Activated CD4-positive, CD25-positive, alpha-beta regulatory T cell (primary cell): ENCODE measurements around the gene LY6G6F.

ENCODE experiments used
- DNase-seq, 4 experiments: peaks; one replicate each; lab custom pipeline; 2025; lab: John Stamatoyannopoulos, UW

The LY6G6F gene

DNA sequence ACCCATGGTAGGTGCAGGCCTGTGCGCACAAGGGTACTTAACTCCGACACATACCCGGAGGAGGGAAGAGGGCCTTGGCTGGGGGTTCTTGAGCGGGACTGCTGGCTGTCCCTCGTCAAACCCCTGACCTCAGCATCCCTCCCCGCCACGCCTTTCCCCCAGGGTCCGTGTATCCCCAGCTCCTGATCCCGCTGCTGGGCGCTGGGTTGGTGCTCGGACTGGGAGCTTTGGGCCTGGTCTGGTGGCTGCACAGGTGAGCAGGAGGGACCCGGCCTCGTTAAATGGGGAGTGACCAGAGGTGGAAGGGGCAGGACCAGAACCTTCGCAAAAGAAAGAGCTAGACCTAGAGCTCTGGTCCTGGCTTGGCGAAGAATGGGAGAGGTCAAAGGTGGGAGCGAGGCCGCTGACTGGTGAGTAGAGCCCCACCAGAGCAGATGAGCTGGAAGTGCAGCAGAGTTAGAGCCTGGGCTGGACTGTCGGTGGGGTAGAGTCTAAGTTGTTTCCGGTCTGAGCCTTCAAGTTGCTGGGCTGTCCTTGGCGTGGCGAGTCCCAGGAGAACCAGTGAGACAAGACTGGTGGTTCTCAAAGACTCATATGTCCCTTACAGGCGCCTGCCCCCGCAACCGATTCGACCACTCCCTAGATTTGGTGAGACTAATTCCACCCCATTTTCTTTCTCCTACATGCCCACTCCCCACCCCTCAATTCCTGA, 17.5 kb downstream of the LY6G6F start:
- DNase-seq, result no peak

DNA sequence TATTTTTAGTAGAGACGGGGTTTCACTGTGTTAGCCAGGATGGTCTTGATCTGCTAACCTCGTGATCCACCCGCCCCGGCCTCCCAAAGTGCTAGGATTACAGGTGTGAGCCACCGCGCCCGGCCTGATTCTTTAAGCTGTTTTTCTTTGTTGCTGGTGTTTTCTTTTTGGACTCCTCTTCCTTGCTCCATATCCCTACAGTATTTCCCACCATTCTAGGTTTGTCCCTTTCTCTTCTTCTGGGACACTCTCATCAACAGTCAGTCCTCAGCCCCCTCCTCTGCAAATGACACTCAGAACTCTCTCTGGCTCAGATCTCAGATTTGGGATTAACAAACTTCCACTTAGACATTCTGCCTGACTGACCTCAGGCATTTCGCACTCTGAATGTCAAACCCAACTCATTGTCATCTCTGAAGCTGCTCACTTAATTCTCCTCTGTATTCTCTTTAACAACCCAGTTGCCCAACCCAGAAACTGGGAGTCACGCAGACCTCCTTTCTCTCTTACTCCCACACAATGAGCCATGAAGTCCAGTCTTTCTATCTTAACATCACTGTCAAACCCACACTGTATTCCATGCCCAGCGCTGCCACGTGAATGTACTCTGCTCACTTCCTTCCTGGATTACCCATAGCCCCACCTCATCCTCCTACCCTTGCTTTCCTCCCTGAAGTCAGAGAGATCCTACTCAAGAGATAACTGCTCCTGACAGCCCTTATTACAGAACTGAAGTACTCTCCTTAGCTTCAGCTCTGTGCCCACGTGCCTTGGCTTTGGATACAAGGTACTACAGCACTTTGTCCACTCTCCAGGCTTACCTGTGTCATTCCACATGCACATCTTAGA, 19.1 kb downstream of the LY6G6F start:
- DNase-seq, result no peak

DNA sequence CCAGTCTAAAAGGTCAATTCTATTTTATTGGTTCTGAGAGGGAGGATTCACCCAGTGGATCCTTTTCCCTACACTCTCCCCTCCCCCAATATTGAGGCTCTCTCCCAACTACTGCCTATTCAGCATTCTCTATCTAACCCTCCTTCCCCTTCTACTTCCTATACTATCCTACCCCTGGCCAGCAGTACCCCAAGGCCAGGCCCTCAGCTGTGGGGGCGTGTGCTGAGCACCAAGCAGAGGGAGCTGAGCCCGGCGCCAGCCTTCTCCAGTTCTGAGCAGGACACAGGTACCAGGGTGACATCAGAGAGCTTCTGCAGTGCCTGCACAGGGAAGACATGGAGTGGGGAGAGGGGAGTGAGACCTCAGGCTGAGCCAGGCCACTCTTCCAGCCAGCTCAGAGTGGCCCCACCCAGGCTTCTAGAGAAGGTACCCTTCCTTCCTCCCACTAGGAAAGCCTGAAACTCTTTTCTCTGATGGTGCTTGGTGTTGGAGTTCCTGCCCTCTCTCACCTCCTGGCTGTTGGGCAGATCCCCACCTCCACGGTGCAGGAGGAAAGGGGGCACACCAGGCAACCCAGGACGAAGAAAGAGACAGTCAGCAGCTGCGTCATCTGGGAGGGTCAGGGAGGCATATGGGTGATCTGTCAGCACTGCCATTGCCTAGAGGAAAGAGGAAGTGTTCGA, 20.5 kb downstream of the LY6G6F start:
- no peak for DNase-seq

DNA sequence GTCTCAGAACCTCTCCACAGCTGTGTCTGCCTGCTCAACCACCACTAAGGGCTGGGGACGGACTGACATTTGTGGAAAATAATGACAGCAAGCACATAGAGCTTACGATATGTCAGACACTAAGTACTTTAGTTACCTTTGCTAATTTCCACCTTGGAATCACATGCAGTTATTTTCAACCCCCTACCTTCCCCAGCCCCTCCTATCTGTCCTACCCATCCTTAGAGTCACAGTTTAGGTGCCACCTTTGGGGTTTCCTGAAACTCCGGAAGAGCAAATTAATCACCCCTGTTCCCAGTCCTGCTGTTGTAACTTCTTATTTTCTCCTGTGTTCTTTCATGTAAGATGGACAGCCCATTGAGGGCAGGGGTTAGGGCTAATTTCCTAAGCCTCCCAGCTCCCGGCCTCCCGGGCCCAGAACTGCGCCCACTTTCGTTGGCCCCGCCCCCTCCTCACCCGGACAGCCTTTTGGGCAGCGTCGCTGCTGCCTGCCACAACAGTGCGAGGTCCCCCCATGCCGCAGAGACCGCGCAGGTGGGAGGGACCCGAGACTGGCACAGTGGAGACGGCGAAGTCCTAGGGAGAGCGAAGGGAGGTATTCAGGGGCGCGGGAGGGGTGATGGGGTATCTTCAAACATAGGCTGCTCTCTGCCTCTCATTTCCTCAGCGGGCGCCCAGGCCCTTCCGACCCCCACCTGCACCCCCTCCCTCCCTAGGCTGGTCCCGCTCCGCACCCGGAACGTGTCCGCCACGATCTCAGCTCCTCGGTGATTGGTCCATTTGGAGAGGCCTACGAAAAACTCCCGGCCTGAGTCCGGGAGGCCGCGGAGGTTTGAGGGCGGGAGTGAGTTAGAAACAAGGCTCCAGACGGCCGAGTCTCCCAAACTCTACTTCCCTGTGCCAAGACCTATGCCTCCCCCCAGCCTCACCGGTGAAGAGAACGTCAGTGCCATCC, 21.3 kb downstream of the LY6G6F start:
- no peak for DNase-seq

DNA sequence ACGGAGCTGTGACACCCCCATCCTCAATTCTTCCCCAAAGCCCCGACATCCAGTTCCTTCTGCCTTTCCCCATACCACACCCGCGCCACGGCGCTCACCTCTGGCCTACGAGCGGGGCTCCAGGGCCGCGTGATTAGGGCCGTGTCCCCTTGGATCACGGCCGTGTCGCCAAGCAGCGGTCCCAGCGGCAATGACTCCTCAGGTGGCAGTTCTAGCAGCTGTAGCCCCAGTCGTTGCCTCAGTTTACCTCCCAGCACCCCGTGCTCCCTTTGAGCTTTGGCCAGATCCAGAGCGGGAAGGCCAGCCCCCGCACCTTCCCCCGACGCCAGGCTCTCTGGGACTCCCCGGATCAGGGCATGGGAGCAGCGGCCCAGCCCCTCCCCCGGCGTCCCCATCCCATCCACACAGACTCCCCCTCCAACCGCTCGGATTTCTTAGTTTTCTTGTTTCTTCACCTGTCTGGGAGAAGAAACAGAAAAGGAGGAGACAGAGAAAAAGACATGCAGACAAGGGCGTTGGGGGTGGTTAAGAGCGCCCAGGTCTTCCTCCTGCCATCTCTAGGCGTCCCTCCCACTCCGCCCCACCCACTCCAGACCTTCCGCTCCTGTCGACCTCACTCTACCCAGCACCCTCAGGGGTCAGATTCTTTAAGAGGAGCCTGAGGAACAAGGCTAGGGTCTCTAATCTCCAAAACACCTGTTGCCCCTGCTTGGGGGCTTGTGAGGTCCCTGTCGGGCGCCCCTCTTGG, 22.3 kb downstream of the LY6G6F start, which contains the start of gene DDAH2:
Gene DDAH2, minus strand, starts transcription at position 533 of the 748 bp plus-strand sequence. Its CDS starts 138 bp downstream, at position 395.
- DNase-seq, result no peak

DNA sequence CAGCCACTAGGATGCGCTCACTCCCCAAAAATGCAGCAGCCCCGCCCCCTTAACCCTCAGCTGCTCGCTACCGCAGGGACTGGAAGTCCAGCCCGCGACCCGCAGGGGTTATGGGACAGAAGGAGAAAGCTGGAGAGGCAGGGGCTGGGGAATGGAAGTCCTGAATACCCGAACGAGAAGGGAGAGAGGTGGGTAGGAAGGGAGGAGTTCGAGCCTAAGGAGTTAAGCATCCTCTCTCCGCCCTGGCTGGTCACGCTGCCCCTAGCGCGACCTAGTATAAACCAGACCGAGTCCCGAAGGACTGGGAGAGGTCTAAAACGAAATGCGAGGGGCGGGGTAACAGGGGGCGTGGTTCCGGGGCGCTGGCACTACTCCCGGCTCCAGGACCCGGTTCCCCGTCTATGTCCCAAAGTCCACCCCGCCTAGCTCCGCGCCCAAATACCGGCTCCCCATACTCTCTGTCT, 22.9 kb downstream of the LY6G6F start:
- peak; percentile 57 to 66 (median 62) for DNase-seq

DNA sequence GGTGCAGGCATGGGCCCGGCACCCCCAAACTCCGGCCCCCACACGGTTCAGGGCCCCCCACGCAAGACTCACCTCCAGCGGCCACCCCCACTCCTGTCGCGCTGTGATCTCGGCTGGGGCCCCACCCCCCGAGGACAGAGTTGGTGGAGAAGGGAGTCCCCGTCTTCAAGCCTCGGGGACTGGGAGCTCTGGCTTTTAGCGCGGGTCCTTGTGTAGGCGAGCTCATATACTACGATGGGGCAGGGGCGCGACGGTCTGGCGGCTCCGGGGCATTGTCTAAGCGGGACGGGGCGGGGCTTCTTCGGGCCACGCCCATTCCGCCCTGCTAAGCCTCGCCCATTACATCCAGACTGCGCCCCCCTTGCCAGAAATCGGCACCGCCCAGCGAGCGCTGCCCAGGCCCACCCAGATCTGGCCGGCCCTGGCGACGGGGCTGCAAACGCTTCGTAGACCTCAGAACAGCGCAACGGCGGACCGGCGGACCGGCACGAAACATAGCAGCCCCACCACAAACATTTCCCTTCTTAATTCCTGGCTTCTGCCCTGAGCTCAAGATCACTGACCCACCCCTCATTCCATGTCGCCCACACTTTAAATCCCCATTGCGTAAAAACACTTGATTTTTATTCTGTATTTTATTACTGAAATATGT, 23.4 kb downstream of the LY6G6F start:
- DNase-seq, result peak; percentile 28 to 56 (median 34)

DNA sequence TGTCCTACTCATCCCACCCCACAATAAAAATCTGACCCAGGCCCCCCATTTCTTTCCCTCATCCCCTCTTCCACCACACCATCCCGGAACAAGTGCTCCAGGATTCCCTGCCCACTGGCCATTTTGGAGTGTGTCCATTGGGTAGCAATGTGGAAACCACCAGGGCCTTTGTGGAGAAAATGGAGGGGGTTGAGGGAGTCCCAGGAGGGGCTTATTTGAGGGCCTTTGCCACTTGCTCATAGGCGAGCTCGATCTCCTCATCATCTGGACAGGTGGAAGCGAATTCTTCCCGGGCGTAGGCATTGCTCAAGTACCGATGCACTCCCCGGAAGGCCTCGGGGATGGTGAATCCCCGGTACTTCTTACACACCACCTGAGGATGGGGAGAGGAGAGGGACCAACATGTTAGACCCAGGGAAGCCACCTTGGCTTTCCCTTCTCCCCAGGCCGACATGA, 24.0 kb downstream of the LY6G6F start:
- DNase-seq, result no peak

DNA sequence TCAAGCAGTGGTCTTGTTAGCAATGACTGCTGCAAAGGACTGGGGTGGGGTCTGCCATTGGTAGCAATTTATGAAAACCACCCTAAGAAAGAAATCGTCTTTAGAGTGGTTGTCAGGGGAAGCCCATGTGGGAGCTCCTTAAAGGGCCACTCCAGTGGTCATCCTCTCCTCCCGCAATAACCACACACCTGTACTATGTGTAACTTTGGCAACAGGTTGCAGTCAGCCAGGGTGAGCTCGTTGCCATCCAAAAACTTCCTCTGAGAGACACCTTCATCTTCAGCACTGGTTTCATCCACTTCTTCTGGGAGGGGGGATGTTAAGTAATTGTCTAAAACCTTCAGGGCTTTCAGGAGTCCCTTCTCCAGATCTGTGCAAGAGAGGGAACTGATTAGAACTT, 25.4 kb downstream of the LY6G6F start:
- no peak for DNase-seq

DNA sequence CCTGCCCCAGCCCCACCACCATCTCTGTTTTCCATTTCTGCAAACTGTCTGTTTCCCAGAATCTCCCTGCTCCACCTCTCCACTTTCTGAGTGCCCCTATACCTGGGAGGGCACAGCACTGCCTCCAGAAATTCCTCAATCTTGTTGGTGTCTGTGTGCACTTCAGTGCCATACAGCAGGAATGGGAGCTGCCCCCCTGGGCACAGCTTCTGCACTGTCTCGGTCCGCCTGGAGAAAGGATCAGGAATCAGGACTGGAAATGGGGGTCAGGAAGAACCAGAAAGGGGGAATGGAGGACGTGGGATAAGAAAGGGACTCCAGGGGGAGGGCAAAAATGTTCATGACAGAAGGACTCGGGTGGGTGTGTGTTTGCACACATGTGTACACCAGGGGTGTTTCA, 27.1 kb downstream of the LY6G6F start:
- DNase-seq, result no peak

DNA sequence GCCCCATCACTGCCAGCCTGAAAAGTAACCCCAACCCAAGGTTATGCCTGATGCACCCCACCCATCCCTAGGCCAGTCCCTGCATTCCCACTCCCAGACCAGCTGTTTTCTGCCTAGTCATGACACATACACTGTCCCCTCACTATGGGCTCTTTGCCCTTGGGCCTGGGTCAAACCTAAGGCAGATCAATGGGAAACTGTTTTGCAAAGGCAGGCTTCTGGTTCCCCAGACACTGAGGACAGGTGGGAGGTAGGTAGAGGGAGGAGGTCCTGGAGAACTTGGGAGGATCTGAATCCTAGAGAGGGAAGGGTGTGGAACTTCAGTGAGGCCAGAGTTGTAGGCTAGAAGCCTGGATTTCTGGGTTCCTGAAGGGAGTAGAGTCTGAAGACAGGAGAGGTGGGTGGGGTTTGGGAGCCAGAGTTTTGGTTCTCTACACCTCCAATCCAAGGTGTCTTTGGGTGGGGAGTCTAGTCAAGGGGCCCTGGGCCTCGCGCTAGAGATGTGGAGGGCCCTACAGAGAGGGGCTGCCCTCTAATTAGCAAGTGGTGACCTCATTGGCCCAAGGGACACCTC, 27.7 kb downstream of the LY6G6F start:
- DNase-seq, result no peak

DNA sequence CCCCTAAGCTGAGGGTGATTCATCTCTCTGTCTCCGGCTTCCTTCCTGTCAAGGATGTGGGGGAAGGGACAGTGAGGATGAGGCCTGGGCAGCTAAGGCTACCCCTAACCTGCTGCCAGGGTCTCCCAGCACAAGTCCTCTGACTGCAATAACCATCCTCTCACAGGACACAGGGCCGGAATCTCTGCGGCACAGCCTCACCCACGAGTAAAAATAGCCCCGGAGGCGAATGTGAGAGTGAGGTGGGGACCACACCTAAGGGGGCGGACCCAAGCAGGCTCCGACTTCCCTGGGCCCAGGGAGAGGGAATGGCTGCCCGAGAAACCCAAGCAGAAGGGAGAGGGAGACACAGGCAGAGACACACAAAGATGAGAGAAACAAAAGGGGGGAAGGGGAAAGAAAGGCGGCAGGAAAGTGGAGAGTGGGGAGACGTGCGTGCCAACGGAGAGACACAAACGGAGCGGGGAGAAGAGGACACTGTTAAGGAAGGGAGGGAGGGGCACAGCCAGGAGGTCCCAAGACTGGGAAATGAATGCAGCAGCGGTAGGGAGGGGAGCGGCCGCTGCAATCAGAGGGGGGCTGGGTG, 28.2 kb downstream of the LY6G6F start:
- DNase-seq, result peak in 3 of 4 experiments; percentile 21 to 35 (median 21)

DNA sequence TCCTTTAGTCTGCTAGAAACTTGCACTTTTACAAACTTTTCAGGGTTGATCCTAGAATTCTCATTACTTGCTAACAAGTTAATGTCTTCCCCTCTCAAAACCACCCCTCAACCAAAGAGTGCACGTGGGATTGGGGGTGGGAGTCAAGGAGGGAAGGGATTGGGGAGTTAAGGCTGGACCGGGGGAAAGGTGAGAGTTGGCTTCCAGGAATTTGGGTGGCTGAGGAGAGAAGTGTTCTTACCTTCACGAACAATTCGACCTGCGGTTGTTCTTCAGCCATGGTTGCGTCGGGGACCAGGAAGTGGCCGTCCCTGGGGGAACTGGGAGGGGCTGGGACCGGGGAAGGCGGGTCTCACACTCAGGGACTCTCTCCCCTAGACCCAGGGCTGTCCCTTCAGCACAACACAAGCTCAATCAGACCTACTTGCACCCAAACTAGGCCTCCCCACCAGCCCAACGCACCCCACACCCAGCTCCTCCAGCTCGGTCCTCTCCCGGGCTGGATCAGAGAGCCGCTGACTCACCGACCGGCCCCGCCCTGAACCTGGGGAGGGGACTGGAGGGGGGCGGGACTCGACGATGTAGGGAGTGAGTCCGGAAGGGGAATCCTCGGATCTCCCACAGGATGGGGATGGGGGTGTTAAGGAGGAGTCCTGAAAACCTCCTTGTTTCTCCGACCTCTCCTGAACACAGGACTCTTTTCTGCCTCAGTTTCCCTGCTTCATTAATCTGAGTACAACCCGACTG, 29.5 kb downstream of the LY6G6F start, which contains the start of gene CLIC1:
Gene CLIC1, minus strand, starts transcription at position 510 of the 747 bp plus-strand sequence. Its CDS starts 230 bp downstream, at position 280.
- peak; percentile 43 to 58 (median 49) for DNase-seq

DNA sequence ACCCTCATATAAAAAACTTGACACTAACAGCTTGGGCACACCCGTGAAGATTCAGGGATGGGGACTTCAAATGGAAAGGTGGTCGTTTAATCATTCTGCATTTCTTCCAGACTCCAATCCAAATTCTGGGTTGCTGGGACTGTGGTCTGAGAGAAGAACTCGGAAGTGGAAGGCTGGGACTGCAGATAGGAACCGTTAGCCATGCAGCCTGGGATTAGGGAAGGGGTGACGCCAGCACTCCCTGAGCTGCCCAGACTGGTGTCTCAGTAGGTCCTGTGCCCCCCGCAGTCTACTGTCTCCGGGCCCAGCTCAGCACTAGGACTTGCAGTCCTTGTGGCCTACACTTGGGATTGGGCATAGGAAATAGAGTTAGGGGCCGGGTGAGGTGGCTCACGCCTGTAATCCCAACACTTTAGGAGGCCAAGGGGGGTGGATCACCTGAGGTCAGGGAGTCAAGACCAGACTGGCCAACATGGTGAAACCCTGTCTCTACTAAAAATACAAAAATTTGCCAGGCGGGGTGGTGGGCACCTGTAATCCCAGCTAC, 30.2 kb downstream of the LY6G6F start:
- DNase-seq, result no peak

DNA sequence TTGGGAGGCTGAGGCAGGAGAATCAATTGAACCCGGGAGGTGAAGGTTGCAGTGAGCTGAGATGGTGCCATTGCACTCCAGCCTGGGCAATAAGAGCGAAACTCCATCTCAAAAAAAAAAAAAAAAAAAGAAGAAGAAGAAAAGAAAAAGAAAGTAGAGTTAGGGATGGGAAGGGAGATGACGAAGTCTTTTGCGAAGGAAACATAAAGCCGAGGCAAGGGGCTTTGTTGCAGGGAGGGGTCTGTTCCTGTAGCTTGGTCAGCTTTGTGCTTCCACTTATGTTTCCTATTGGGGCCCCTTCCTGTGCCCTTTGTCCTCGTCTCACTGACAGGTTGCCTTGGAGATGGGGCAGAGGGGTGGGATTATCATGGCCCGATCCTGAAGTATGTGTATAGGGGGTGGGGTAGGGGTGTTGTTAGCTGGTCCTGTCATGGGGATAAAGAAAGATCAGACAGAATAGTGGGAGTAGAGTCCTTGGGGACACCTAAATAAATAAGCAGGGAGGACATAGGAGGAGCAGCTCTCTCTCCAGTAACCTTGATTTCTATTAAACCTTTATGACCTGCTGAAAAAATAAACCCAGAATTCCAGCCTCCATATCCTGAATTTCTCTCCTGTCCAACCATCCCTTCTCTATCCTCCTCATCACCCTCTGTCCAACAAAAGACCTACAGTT, 30.8 kb downstream of the LY6G6F start:
- no peak for DNase-seq

DNA sequence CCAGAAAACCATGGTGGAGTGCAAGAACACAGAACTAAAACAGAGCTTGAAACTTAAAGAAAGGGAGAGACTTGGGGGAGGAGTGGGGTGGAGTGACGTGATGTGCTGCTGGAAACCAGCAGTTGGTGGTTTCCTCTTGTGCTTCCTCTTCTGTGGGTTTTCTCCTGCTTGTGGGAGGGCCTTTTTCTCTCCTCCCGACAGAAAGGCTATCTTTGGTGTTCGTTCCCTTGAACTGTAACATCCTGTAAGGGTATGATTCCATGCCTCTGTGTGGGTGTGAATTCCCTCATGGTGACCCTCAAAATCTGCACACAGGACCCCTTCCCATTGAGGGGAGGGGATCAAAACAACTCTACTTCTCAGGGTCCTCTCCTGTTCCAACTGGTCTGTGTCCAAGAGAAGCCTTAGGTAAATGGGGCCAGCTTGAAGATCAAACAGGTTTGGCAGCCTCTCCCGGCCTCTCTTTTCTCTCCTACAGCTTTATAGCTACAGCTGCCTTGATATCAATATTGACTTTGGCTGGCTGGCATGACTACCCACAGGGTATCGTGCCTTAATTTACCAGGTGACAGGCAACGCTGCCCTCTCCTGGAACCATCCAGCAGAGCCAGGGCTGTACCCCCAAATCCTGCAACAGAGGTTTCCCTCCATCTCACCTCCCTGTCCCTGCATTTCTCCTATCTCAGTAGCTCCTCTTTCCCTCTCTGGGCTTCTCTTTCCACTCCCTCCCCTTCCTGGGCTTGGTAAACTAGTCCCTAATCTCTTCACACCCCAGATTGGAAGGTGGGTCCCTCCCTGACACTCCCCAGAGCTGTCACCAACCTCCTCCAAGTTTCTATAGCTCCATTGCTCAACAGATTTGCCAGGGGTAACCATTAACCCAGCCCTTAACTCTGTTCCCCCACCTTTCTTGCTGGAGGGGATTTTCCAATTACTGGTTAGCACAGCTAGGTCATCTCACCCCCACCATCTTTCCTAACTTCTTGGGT, 31.6 kb downstream of the LY6G6F start:
- DNase-seq, result peak in 2 of 4 experiments; percentile 30 to 31
